ENCODE data around the gene PEX14.

- TF ChIP-seq POLR2A (IDR thresholded peaks at IDR 0.05; ENCODE audit: low read length), result no peak
- TF ChIP-seq GATA1 (IDR thresholded peaks at IDR 0.05; ENCODE audit: low read depth, low read length), result no peak
These were observed 25.0 kb upstream of the PEX14 start, which contains the start of gene CORT for GRCh38 chr1:10449751-10450150.

All from erythroblast (primary cell).